Calu3 (cell line): ENCODE measurements around the gene CEP250. TPM values are rescaled to one million over a fixed set of nuclear protein-coding genes. Genes with fewer than 3 reads are reported as not detected.

ENCODE experiments used
- BruUV-seq: library from RNA; stranded (reverse); fragments of 400-500 nt; replicated peaks from 2 replicates; lab custom pipeline; 2021; lab: Mats Ljungman, UMichigan
- CTCF ChIA-PET: fragments of 300-600 bp; sonication (Branson Sonifier 250); formaldehyde crosslinking; loops from one replicate; lab custom pipeline; 2022; ENCODE audit warnings: antibody characterized with exemption; lab: Charles Lee
- DNase-seq: peaks from one replicate; pipeline ENCODE4 v3.0.0; 2022
- H3K27ac Mint-ChIP-seq: one replicate; pipeline ENCODE4 v1.8.0; 2022; ENCODE audit warnings: mixed read lengths; ENCODE audit not compliant: unreplicated experiment
- H3K27me3 Mint-ChIP-seq: one replicate; pipeline ENCODE4 v1.8.0; 2022; ENCODE audit warnings: mixed read lengths; ENCODE audit not compliant: unreplicated experiment
- H3K36me3 Mint-ChIP-seq: one replicate; pipeline ENCODE4 v1.8.0; 2022; ENCODE audit warnings: mild to moderate bottlenecking, moderate library complexity, mixed read lengths; ENCODE audit not compliant: insufficient read depth, unreplicated experiment
- H3K4me1 Mint-ChIP-seq: one replicate; pipeline ENCODE4 v1.8.0; 2022; ENCODE audit warnings: mild to moderate bottlenecking, low read depth, mixed read lengths; ENCODE audit not compliant: unreplicated experiment
- H3K4me3 Mint-ChIP-seq: one replicate; pipeline ENCODE4 v1.8.0; 2022; ENCODE audit warnings: mild to moderate bottlenecking, low read depth, moderate library complexity, mixed read lengths; ENCODE audit not compliant: unreplicated experiment
- H3K9me3 Mint-ChIP-seq: one replicate; pipeline ENCODE4 v1.8.0; 2022; ENCODE audit warnings: low read depth, mixed read lengths; ENCODE audit not compliant: unreplicated experiment
- intact Hi-C: fragments of 100-400 bp; cut with micrococcal nuclease; formaldehyde crosslinking; loops from one replicate; pipeline ENCODE4 v1.10.0; 2022; ENCODE audit not compliant: unreplicated experiment
- total RNA-seq: library from RNA; stranded (reverse); gene quantifications from 2 replicates; pipeline ENCODE4 v1.2.3, GENCODE V29; 2022
- TF ChIP-seq, protein P1 (sequence below): fragments of 200-600 bp; IDR thresholded peaks from one replicate; pipeline ENCODE4 v1.8.0; 2022; ENCODE audit warnings: antibody characterized with exemption; ENCODE audit not compliant: unreplicated experiment

Gene CEP250
- total RNA-seq, 1 experiment from 2014 or later = 61.0 TPM

- no peak for DNase-seq
- BruUV-seq = no TSS peak
- Mint-ChIP-seq H3K9me3 (no peaks in the 10 kb centered on the region), H3K36me3 (peaks cover 19% of the 10 kb centered on the region), H3K27ac (no peak overlapping the region), H3K4me1 (no peaks in the 10 kb centered on the region), H3K4me3 (no peak overlapping the region), H3K27me3 (no peaks in the 10 kb centered on the region)
- CTCF ChIA-PET = no interaction called here
- TF ChIP-seq, protein P1, sequence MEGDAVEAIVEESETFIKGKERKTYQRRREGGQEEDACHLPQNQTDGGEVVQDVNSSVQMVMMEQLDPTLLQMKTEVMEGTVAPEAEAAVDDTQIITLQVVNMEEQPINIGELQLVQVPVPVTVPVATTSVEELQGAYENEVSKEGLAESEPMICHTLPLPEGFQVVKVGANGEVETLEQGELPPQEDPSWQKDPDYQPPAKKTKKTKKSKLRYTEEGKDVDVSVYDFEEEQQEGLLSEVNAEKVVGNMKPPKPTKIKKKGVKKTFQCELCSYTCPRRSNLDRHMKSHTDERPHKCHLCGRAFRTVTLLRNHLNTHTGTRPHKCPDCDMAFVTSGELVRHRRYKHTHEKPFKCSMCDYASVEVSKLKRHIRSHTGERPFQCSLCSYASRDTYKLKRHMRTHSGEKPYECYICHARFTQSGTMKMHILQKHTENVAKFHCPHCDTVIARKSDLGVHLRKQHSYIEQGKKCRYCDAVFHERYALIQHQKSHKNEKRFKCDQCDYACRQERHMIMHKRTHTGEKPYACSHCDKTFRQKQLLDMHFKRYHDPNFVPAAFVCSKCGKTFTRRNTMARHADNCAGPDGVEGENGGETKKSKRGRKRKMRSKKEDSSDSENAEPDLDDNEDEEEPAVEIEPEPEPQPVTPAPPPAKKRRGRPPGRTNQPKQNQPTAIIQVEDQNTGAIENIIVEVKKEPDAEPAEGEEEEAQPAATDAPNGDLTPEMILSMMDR = no peak
- intact Hi-C loops = no loop called here
These were observed 41.9 kb downstream of the CEP250 start for GRCh38 chr20:35497320-35497719.

DNA sequence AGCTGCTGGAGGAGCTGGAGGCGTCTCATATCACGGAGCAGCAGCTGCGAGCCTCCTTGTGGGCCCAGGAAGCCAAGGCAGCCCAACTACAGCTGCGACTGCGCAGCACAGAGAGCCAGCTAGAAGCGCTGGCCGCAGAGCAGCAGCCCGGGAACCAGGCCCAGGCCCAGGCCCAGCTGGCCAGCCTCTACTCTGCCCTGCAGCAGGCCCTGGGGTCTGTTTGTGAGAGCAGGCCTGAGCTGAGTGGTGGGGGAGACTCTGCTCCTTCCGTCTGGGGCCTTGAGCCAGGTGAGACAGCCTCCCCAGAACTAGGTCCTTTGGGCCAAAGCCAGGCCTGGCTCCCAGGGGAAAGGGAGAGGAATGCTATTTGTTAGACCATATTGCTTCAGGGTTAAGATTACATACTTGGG, 42.4 kb downstream of the CEP250 start:
- CTCF ChIA-PET = interaction anchor here (0.5 kb wide), 1 partner anchor 1093 kb away, joined by 3 read pairs; no protein-coding TSS in a partner anchor

GRCh38 chr20:35499271-35499670, 43.9 kb downstream of the CEP250 start:
- CTCF ChIA-PET = interaction anchor here (1.4 kb wide), 1 partner anchor 17 kb away, joined by 6 read pairs; no protein-coding TSS in a partner anchor
- no peaks in the 10 kb centered on the region for H3K4me1 Mint-ChIP-seq
- intact Hi-C loops = no loop called here
- TF ChIP-seq, protein P1 = no peak
- no TSS peak for BruUV-seq
- no peaks in the 10 kb centered on the region for H3K27me3 Mint-ChIP-seq
- DNase-seq = no peak
- no peaks in the 10 kb centered on the region for H3K9me3 Mint-ChIP-seq
- peaks cover 26% of the 10 kb centered on the region for H3K36me3 Mint-ChIP-seq
- no peak overlapping the region for H3K4me3 Mint-ChIP-seq
- no peak overlapping the region for H3K27ac Mint-ChIP-seq

More for the DNA sequence above, 42.4 kb downstream of the CEP250 start:
- TF ChIP-seq, protein P1 = no peak
- no peak overlapping the region for H3K4me3 Mint-ChIP-seq
- H3K27me3 Mint-ChIP-seq = no peaks in the 10 kb centered on the region
- peaks cover 23% of the 10 kb centered on the region for H3K36me3 Mint-ChIP-seq
- intact Hi-C loops = no loop called here
- H3K9me3 Mint-ChIP-seq = no peaks in the 10 kb centered on the region
- no peaks in the 10 kb centered on the region for H3K4me1 Mint-ChIP-seq
- DNase-seq = no peak
- H3K27ac Mint-ChIP-seq = no peak overlapping the region
- no TSS peak for BruUV-seq

DNA sequence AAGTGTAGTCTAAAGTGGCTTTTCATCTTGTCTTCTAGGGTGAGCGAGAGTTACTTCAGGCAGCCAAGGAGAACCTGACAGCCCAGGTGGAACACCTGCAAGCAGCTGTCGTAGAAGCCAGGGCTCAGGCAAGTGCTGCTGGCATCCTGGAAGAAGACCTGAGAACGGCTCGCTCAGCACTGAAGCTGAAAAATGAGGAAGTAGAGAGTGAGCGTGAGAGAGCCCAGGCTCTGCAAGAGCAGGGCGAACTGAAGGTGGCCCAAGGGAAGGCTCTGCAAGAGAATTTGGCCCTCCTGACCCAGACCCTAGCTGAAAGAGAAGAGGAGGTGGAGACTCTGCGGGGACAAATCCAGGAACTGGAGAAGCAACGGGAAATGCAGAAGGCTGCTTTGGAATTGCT, 47.0 kb downstream of the CEP250 start:
- Mint-ChIP-seq H3K4me3 (no peak overlapping the region), H3K36me3 (peaks cover 24% of the 10 kb centered on the region), H3K9me3 (no peaks in the 10 kb centered on the region), H3K27me3 (no peaks in the 10 kb centered on the region), H3K27ac (no peak overlapping the region), H3K4me1 (no peaks in the 10 kb centered on the region)
- no peak for DNase-seq
- TF ChIP-seq, protein P1 = no peak
- intact Hi-C loops = no loop called here
- no TSS peak for BruUV-seq
- CTCF ChIA-PET = no interaction called here
